ENCODE results near the gene ST8SIA4.

DNA sequence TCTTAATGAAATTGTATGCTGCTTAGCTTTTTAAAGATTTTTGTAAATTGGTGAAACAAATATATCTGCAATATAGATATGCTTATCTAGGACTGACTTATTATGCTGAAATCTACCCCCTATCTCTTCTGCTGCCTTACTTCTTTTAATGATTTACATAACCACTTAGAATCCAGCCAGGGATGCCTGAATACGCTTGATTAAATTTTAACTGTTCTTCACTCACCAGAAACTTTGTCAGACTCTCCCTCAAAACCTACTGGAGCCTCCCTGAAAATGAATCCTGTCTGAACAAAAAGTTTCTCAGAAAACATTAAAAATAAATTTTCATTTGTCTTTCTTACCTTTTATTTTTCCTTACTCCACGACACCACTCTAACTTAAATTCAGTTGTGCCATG lies 111.7 kb downstream of the ST8SIA4 start:
- TF ChIP-seq TAF1 (IDR thresholded peaks at IDR 0.05; ENCODE audit: low read depth) (no peak), FOXM1 (IDR thresholded peaks at IDR 0.05; ENCODE audit: borderline replicate concordance, low read depth) (no peak), RAD21 (IDR thresholded peaks at IDR 0.05; ENCODE audit: low read depth) (no peak), EP300 (IDR thresholded peaks at IDR 0.05; ENCODE audit: borderline replicate concordance) (no peak), EGR1 (IDR thresholded peaks at IDR 0.05) (no peak), CEBPB (IDR thresholded peaks at IDR 0.05) (no peak), NFIC (IDR thresholded peaks at IDR 0.05) (no peak)
- TF ChIP-seq, protein P1, sequence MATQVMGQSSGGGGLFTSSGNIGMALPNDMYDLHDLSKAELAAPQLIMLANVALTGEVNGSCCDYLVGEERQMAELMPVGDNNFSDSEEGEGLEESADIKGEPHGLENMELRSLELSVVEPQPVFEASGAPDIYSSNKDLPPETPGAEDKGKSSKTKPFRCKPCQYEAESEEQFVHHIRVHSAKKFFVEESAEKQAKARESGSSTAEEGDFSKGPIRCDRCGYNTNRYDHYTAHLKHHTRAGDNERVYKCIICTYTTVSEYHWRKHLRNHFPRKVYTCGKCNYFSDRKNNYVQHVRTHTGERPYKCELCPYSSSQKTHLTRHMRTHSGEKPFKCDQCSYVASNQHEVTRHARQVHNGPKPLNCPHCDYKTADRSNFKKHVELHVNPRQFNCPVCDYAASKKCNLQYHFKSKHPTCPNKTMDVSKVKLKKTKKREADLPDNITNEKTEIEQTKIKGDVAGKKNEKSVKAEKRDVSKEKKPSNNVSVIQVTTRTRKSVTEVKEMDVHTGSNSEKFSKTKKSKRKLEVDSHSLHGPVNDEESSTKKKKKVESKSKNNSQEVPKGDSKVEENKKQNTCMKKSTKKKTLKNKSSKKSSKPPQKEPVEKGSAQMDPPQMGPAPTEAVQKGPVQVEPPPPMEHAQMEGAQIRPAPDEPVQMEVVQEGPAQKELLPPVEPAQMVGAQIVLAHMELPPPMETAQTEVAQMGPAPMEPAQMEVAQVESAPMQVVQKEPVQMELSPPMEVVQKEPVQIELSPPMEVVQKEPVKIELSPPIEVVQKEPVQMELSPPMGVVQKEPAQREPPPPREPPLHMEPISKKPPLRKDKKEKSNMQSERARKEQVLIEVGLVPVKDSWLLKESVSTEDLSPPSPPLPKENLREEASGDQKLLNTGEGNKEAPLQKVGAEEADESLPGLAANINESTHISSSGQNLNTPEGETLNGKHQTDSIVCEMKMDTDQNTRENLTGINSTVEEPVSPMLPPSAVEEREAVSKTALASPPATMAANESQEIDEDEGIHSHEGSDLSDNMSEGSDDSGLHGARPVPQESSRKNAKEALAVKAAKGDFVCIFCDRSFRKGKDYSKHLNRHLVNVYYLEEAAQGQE (IDR thresholded peaks at IDR 0.05; ENCODE audit: low read depth) = no peak
- TF ChIP-seq, protein P2, sequence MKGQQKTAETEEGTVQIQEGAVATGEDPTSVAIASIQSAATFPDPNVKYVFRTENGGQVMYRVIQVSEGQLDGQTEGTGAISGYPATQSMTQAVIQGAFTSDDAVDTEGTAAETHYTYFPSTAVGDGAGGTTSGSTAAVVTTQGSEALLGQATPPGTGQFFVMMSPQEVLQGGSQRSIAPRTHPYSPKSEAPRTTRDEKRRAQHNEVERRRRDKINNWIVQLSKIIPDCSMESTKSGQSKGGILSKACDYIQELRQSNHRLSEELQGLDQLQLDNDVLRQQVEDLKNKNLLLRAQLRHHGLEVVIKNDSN (IDR thresholded peaks at IDR 0.05) = no peak
- TF ChIP-seq, protein P3, sequence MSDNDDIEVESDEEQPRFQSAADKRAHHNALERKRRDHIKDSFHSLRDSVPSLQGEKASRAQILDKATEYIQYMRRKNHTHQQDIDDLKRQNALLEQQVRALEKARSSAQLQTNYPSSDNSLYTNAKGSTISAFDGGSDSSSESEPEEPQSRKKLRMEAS (IDR thresholded peaks at IDR 0.05) = no peak

All from Ishikawa (cell line).